ENCODE measurements around the gene LRRC75B.

- TF ChIP-seq EZH2 (IDR thresholded peaks at IDR 0.05; ENCODE audit: borderline replicate concordance, insufficient read depth, low read length, poor library complexity, severe bottlenecking) (no peak), POLR2AphosphoS5 (IDR thresholded peaks at IDR 0.05) (no peak), CTCF (IDR thresholded peaks at IDR 0.05; ENCODE audit: poor library complexity, severe bottlenecking) (no peak)
Observed at GRCh38 chr22:24585461-24585860, 7.4 kb downstream of the LRRC75B start.

Data from neural cell (in vitro differentiated cells).